HepG2 (cell line): ENCODE measurements around the gene SLC22A4. TPM values are rescaled to one million over a fixed set of nuclear protein-coding genes. Genes with fewer than 3 reads are reported as not detected.

Experiments
- ATAC-seq: fragments of 200-7000 bp; cut with Tn5 transposase; 3 replicates; pipeline ENCODE4 v1.9.1; 2020; ENCODE audit warnings: mild to moderate bottlenecking, moderate library complexity
- BruUV-seq: library from RNA; stranded (reverse); fragments of 400-500 nt; replicated peaks from 2 replicates; lab custom pipeline; 2021; lab: Mats Ljungman, UMichigan
- CTCF ChIA-PET: fragments of 300-600 bp; formaldehyde crosslinking; extraction: SDS; loops from one replicate; lab custom pipeline; 2021; ENCODE audit warnings: low total read pairs, inconsistent platforms, low intra/inter-chr PET ratio; lab: Yijun Ruan, JAX
- POLR2A ChIA-PET: fragments of 350-600 bp; sonication (Branson Sonifier 250); formaldehyde crosslinking; loops from one replicate; lab custom pipeline; 2020; ENCODE audit warnings: antibody characterized with exemption, inconsistent platforms; lab: Yijun Ruan, JAX
- DNase-seq: peaks from one replicate; pipeline ENCODE4 v3.0.0-alpha.2; 2015; ENCODE audit warnings: low spot score
- FAIRE-seq: peaks from 3 replicates; lab custom pipeline; 2011; peaks lifted over from hg19 to GRCh38; lab: Jason Lieb, UNC
- H2AFZ ChIP-seq: one replicate; pipeline ENCODE4 v1.6.1; 2011; ENCODE audit warnings: low read length, inconsistent platforms
- H3K27ac ChIP-seq: fragments of 300-600 bp; 3 replicates; pipeline ENCODE4 v1.8.0; 2011; ENCODE audit warnings: mixed run types, mild to moderate bottlenecking, mixed read lengths, low read length, inconsistent platforms; ENCODE audit not compliant: insufficient read depth; ENCODE audit errors: extremely low read length
- H3K27me3 ChIP-seq, 2 experiments: fragments of 200-600 bp in 1 of 2; 2 replicates in 1 of 2; 3 replicates in 1 of 2; pipeline versions ENCODE4 v1.6.0 to v1.8.0; 2011; ENCODE audit warnings: low read length in 2 of 2, mild to moderate bottlenecking in 2 of 2, moderate library complexity in 2 of 2, inconsistent platforms in 1 of 2; ENCODE audit not compliant: insufficient read depth in 2 of 2, control insufficient read depth in 1 of 2
- H3K36me3 ChIP-seq, 2 experiments: fragments of 200-600 bp in 1 of 2; replicated peaks in 1 of 2; 2 replicates in 1 of 2; 3 replicates in 1 of 2; pipeline versions ENCODE4 v1.5.1 to v1.8.0; 2011; ENCODE audit warnings: low read length in 2 of 2, inconsistent platforms in 1 of 2; ENCODE audit not compliant: insufficient read depth in 2 of 2, control insufficient read depth in 1 of 2
- H3K4me1 ChIP-seq: 2 replicates; pipeline ENCODE4 v1.5.1; 2012; ENCODE audit warnings: low read length, inconsistent platforms; ENCODE audit not compliant: insufficient read depth
- H3K4me2 ChIP-seq: 2 replicates; pipeline ENCODE4 v1.6.0; 2011; ENCODE audit warnings: low read depth, low read length, inconsistent platforms
- H3K4me3 ChIP-seq, 3 experiments: fragments of 200-600 bp in 1 of 3; sonication (generic), shearing (Covaris generic) in 1 of 3; replicated peaks in 1 of 3; 2 replicates each; pipeline ENCODE4 v1.5.1; 2011 to 2016; ENCODE audit warnings: low read length in 3 of 3, inconsistent platforms in 2 of 3, low read depth in 2 of 3, mild to moderate bottlenecking in 2 of 3, control low read depth in 1 of 3, mixed read lengths in 1 of 3; ENCODE audit not compliant: insufficient read depth in 1 of 3
- H3K79me2 ChIP-seq: one replicate; pipeline ENCODE4 v1.6.1; 2011; ENCODE audit warnings: low read length, inconsistent platforms; ENCODE audit not compliant: insufficient read depth
- H3K9ac ChIP-seq: 2 replicates; pipeline ENCODE4 v1.6.0; 2011; ENCODE audit warnings: mild to moderate bottlenecking, low read depth, low read length, inconsistent platforms; ENCODE audit not compliant: insufficient read depth
- H3K9me3 ChIP-seq: 2 replicates; pipeline ENCODE4 v1.5.1; 2012; ENCODE audit warnings: mild to moderate bottlenecking, low read length
- H4K20me1 ChIP-seq: 2 replicates; pipeline ENCODE4 v1.6.0; 2011; ENCODE audit warnings: inconsistent platforms, mild to moderate bottlenecking, low read length, moderate library complexity; ENCODE audit not compliant: insufficient read depth
- ARNT ChIP-seq: fragments of 450-650 bp; IDR thresholded peaks from 2 replicates; pipeline ENCODE4 v1.6.1; 2017
- IKZF5 ChIP-seq: IDR thresholded peaks from 2 replicates; pipeline ENCODE4 v1.6.1; 2018; ENCODE audit warnings: missing genetic modification reagents, mild to moderate bottlenecking, missing compliant biosample characterization
- NKX3-1 ChIP-seq: sonication (generic); formaldehyde crosslinking; IDR thresholded peaks from 2 replicates; pipeline ENCODE4 v1.5.0; 2020; ENCODE audit warnings: missing genetic modification reagents
- RFXANK ChIP-seq: IDR thresholded peaks from 2 replicates; pipeline ENCODE4 v1.6.1; 2016
- SMYD3 ChIP-seq: sonication (generic); formaldehyde crosslinking; IDR thresholded peaks from 2 replicates; pipeline ENCODE4 v1.8.1; 2023; ENCODE audit warnings: mild to moderate bottlenecking, missing genetic modification reagents
- SOX6 ChIP-seq, 2 experiments: fragments of 450-650 bp in 1 of 2; sonication (generic) in 1 of 2; formaldehyde crosslinking in 1 of 2; IDR thresholded peaks; 2 replicates each; pipeline versions ENCODE4 v1.4.0 to v1.6.1; 2017 to 2020; ENCODE audit warnings: antibody characterized with exemption in 1 of 2, mild to moderate bottlenecking in 1 of 2, missing genetic modification reagents in 1 of 2
- ZFX ChIP-seq: sonication (generic); formaldehyde crosslinking; IDR thresholded peaks from 2 replicates; pipeline ENCODE4 v1.4.0; 2020; ENCODE audit warnings: mild to moderate bottlenecking, low read depth, missing genetic modification reagents, moderate library complexity
- ZNF281 ChIP-seq: sonication (generic); formaldehyde crosslinking; IDR thresholded peaks from 2 replicates; pipeline ENCODE4 v1.4.0; 2020; ENCODE audit warnings: missing genetic modification reagents, borderline replicate concordance
- ZNF446 ChIP-seq: sonication (generic); formaldehyde crosslinking; IDR thresholded peaks from 2 replicates; pipeline ENCODE4 v1.5.0; 2020; ENCODE audit warnings: mild to moderate bottlenecking, missing genetic modification reagents
- ZNF552 ChIP-seq: sonication (generic); formaldehyde crosslinking; IDR thresholded peaks from 2 replicates; pipeline ENCODE4 v1.9.0; 2022; ENCODE audit warnings: missing genetic modification reagents, mild to moderate bottlenecking, borderline replicate concordance
- ZNF777 ChIP-seq: sonication (generic); formaldehyde crosslinking; IDR thresholded peaks from 2 replicates; pipeline ENCODE4 v1.4.0; 2020; ENCODE audit warnings: missing genetic modification reagents
- ZNF781 ChIP-seq: sonication (generic); formaldehyde crosslinking; IDR thresholded peaks from 2 replicates; pipeline ENCODE4 v1.5.1; 2020; ENCODE audit warnings: borderline replicate concordance, mild to moderate bottlenecking, missing genetic modification reagents; ENCODE audit errors: not compliant biosample characterization
- WGBS: methylation state at CpG from one replicate; pipeline ENCODE4 v1.1.6; 2017; ENCODE audit warnings: low lambda C conversion rate; 5-methylcytosine and 5-hydroxymethylcytosine counted together
- in situ Hi-C: cut with HindIII; loops from 2 replicates; pipeline ENCODE4 v1.10.0; 2017; ENCODE audit warnings: low pct_unique_long_range_greater_than_20kb; ENCODE audit not compliant: extremely low pct_ligation_motif_present
- intact Hi-C: fragments of 100-400 bp; cut with micrococcal nuclease; formaldehyde crosslinking; loops from one replicate; pipeline ENCODE4 v1.10.0; 2022; ENCODE audit not compliant: unreplicated experiment
- polyA plus RNA-seq, 8 experiments: library from polyadenylated mRNA; depleted of rRNA in 3 of 8; stranded (reverse) in 7 of 8; unstranded in 1 of 8; fragments of >200 nt; fragmentation: Illumina TruSeq in 4 of 8; extraction: Trizol in 4 of 8; gene quantifications; 2 replicates each; pipeline versions ENCODE4 v1.2.1 to v1.2.3, GENCODE V29; 2011 to 2016; ENCODE audit warnings: low read depth in 4 of 8, missing spikeins in 1 of 8, mixed read lengths in 1 of 8; ENCODE audit not compliant: insufficient read depth in 1 of 8
- total RNA-seq, 5 experiments: library from RNA; depleted of rRNA; stranded (reverse); fragments of >200 nt; fragmentation: Illumina TruSeq; extraction: Trizol; gene quantifications; 2 replicates each; pipeline ENCODE4 v1.2.3, GENCODE V29; 2016; ENCODE audit warnings: low read depth in 1 of 5
- TF ChIP-seq, protein P1 (sequence below): sonication (generic); formaldehyde crosslinking; IDR thresholded peaks from 2 replicates; pipeline ENCODE4 v1.5.1; 2020; ENCODE audit warnings: missing genetic modification reagents, mild to moderate bottlenecking, borderline replicate concordance

The SLC22A4 gene
- total and polyA plus RNA-seq, 2 of the 13 experiments (the other 11 are each of a cell fraction or from before 2014, with no cell fraction given) = 0.33 to 0.62 TPM

DNA sequence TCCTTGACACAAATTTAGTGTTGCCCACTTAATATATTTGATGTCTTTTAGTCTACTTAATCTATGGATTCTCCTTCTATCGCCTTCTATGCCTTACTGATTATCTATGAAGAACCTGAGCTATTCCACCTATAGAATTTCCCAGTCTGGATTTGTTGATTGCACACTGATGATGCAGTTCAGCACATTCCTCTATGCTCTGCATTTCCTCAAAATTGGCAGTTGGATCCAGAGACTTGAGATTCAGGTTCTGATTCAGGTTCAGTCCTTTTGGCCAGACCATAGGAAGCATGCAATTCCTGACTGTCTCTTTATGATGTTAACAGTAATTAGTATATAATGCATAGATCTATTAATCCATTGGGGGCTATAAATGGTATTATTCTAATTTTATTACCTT is 89.1 kb downstream of the SLC22A4 start:
- ChIA-PET CTCF (no interaction called here), POLR2A (no interaction called here)
- no peak overlapping the region for H2AFZ ChIP-seq
- H3K4me2 ChIP-seq = no peak overlapping the region
- FAIRE-seq (no peak), DNase-seq (no peak), ATAC-seq (no peak)
- H3K9ac ChIP-seq = no peak overlapping the region
- H3K27ac ChIP-seq = no peak overlapping the region
- BruUV-seq = no TSS peak
- no peaks in the 10 kb centered on the region for H3K79me2 ChIP-seq
- no peaks in the 10 kb centered on the region for H3K9me3 ChIP-seq
- peaks cover 52% of the 10 kb centered on the region for H3K4me1 ChIP-seq
- H4K20me1 ChIP-seq = no peaks in the 10 kb centered on the region
- WGBS = 95% methylated on average over 1 of the region's 1 CpG
- no peaks in the 10 kb centered on the region for H3K27me3 ChIP-seq
- in situ Hi-C loops = loop anchor here (10.0 to 25.0 kb wide), 2 partner anchors 112 to 279 kb away; partner anchors contain the start of genes IL13, IL4 and IRF1
- TF ChIP-seq ARNT (no peak), IKZF5 (CRISPR knock-in tag) (no peak), ZNF781 (CRISPR knock-in tag) (no peak), NKX3-1 (CRISPR knock-in tag) (no peak)
- peaks cover 2 to 13% of the 10 kb centered on the region in 2 experiments; a peak in 3 of 5 replicates for H3K36me3 ChIP-seq
- intact Hi-C loops = no loop called here
- no peak overlapping the region for H3K4me3 ChIP-seq

- intact Hi-C loops = no loop called here
- Histone ChIP-seq H4K20me1 (no peaks in the 10 kb centered on the region), H3K79me2 (no peaks in the 10 kb centered on the region), H3K27me3 (no peaks in the 10 kb centered on the region), H3K9ac (no peak overlapping the region), H3K4me2 (no peak overlapping the region), H3K36me3 (peaks cover 1 to 9% of the 10 kb centered on the region in 2 experiments; a peak in 3 of 5 replicates), H3K9me3 (no peaks in the 10 kb centered on the region), H3K4me3 (no peak overlapping the region), H2AFZ (no peak overlapping the region), H3K4me1 (peaks cover 57% of the 10 kb centered on the region), H3K27ac (no peak overlapping the region)
- in situ Hi-C loops = loop anchor here (10.0 to 25.0 kb wide), 2 partner anchors 111 to 278 kb away; partner anchors contain the start of genes IL13, IL4 and IRF1
- CTCF ChIA-PET = no interaction called here
- DNase-seq (no peak), FAIRE-seq (no peak), ATAC-seq (no peak)
- 94% methylated on average over 5 of the region's 5 CpGs for WGBS
- no TSS peak for BruUV-seq
- POLR2A ChIA-PET = no interaction called here
- TF ChIP-seq RFXANK (CRISPR knock-in tag) (no peak), NKX3-1 (CRISPR knock-in tag) (no peak), ZNF552 (CRISPR knock-in tag) (no peak), ZNF281 (CRISPR knock-in tag) (no peak), ZNF446 (CRISPR knock-in tag) (no peak), ZFX (CRISPR knock-in tag) (no peak), SOX6 (IDR thresholded peaks at IDR 0.05) (no peak), SOX6 (CRISPR knock-in tag; IDR thresholded peaks at IDR 0.05) (no peak), ZNF777 (CRISPR knock-in tag) (no peak), SMYD3 (CRISPR knock-in tag) (no peak)
- TF ChIP-seq, protein P1, sequence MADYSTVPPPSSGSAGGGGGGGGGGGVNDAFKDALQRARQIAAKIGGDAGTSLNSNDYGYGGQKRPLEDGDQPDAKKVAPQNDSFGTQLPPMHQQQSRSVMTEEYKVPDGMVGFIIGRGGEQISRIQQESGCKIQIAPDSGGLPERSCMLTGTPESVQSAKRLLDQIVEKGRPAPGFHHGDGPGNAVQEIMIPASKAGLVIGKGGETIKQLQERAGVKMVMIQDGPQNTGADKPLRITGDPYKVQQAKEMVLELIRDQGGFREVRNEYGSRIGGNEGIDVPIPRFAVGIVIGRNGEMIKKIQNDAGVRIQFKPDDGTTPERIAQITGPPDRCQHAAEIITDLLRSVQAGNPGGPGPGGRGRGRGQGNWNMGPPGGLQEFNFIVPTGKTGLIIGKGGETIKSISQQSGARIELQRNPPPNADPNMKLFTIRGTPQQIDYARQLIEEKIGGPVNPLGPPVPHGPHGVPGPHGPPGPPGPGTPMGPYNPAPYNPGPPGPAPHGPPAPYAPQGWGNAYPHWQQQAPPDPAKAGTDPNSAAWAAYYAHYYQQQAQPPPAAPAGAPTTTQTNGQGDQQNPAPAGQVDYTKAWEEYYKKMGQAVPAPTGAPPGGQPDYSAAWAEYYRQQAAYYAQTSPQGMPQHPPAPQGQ (CRISPR knock-in tag) = no peak
These were observed 89.8 kb downstream of the SLC22A4 start for GRCh38 chr5:132383984-132384383.
